Psoas muscle (tissue), 8 donors: Measurements from ENCODE around the gene THBS2. TPM values are rescaled to one million over a fixed set of nuclear protein-coding genes. Genes with fewer than 3 reads are reported as not detected.
"Not testable (repeated sequence)": the region's sequence is repeated elsewhere in the genome, so short reads cannot be mapped to it uniquely, and the experiment has no call there.

Source experiments
- ATAC-seq, 4 donors: fragments of 200-7000 bp; cut with Tn5 transposase; one replicate each; pipeline ENCODE4 v1.9.1; 2020; ENCODE audit warnings: moderate library complexity in 3 of 4, mild to moderate bottlenecking in 2 of 4
- DNase-seq, 2 donors: peaks; one replicate each; pipeline ENCODE4 v3.0.0-alpha.2; 2020
- H3K27ac ChIP-seq: fragments of 200-600 bp; one replicate; pipeline ENCODE4 v1.8.0; 2022
- H3K27me3 ChIP-seq, 3 donors: fragments of 200-600 bp in 1 of 3; one replicate each; pipeline versions ENCODE4 v1.6.1 to v1.8.0; 2013 to 2022; ENCODE audit warnings: low read length in 2 of 3, mild to moderate bottlenecking in 2 of 3, moderate library complexity in 1 of 3; ENCODE audit not compliant: insufficient read depth in 3 of 3
- H3K36me3 ChIP-seq, 2 donors: fragments of 200-600 bp in 1 of 2; one replicate each; pipeline versions ENCODE4 v1.6.1 to v1.8.0; 2013 to 2022; ENCODE audit warnings: low read depth in 1 of 2, mild to moderate bottlenecking in 1 of 2, moderate library complexity in 1 of 2; ENCODE audit not compliant: insufficient read depth in 1 of 2
- H3K4me1 ChIP-seq: fragments of 200-600 bp; one replicate; pipeline ENCODE4 v1.8.0; 2022
- H3K4me3 ChIP-seq: fragments of 200-600 bp; one replicate; pipeline ENCODE4 v1.8.0; 2022; ENCODE audit warnings: mild to moderate bottlenecking
- H3K9me3 ChIP-seq: fragments of 200-600 bp; one replicate; pipeline ENCODE4 v1.8.0; 2022
- CTCF ChIP-seq: fragments of 200-600 bp; IDR thresholded peaks from one replicate; pipeline ENCODE4 v1.8.0; 2022; ENCODE audit warnings: antibody characterized with exemption
- WGBS, 3 donors: extraction: QIAGEN DNeasy Blood & Tissue Kit; methylation state at CpG; one replicate each; pipeline versions ENCODE4 v1.1.6 to v1.1.7; 2013; 5-methylcytosine and 5-hydroxymethylcytosine counted together
- intact Hi-C, 2 donors: fragments of 100-400 bp; cut with DNase I; formaldehyde crosslinking; loops; one replicate each; pipeline versions ENCODE4 v1.11.0 to v1.14.2; 2022
- polyA plus RNA-seq, 3 donors: library from polyadenylated mRNA; stranded (reverse); fragments of 200-250 nt; gene quantifications; one replicate each; pipeline ENCODE4 v1.2.3, GENCODE V29; 2013
- total RNA-seq, 4 donors: library from RNA; stranded (reverse); fragmentation: NEBNext Ultra II Directional in 2 of 4; extraction: Animal tissue kit (Norgen Biotek cat#: 25700) in 2 of 4; gene quantifications; one replicate each; pipeline versions ENCODE4 v1.2.1 to v1.2.4, GENCODE V29; 2021 to 2023
- donor health status: healthy with polysubstance abuse.
- donor health status: DM: no; HTN: no; CAD: no; lungs with moderate emphysema.
- donor health status: Bipolar disorder and iron deficiency.
- donor health status: healthy.
- donor health status: DM: yes; HTN: yes; CAD: no.
- donor health status: DM: no; HTN: no; CAD: no.
- donor health status: DM: no; HTN: no; CAD: no.
- donor health status: DM: yes; HTN: yes; CAD: no.

The THBS2 gene
- total and polyA plus RNA-seq, 7 donors, result 0.49 to 9.4 (median 1.6) TPM

DNA sequence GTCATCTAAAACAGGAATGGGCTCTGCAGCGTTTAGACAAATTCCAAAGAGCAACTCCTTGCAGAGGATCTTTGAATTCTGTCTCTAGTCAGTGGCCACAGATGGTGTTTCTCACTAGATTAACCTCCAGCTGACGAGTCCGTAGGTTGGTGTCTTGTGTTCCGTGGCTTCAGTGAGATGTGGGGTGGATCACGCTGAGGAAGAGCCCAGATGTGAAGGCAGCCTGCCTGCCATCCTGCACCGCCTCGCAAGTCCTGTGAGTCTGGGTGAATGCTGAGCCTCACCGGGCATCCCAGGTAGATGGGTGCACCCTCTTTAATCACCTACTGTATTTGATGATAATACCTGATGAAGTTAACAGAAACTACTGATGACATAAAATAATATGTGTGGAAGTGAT, 70.4 kb downstream of the THBS2 start:
- DNase-seq (no peak), ATAC-seq (no peak)
- Histone ChIP-seq H3K4me1 (no peaks in the 10 kb centered on the region), H3K27ac (no peak overlapping the region), H3K4me3 (no peak overlapping the region), H3K27me3 (peaks cover 0 to 2% (median 0%) of the 10 kb centered on the region in 3 donors), H3K9me3 (no peaks in the 10 kb centered on the region), H3K36me3 (no peaks in the 10 kb centered on the region)
- WGBS, 3 donors, result 88 to 93% (median 89%) methylated on average over 8 of the region's 8 CpGs
- TF ChIP-seq CTCF, result no peak
- intact Hi-C loops, result no loop called here

DNA sequence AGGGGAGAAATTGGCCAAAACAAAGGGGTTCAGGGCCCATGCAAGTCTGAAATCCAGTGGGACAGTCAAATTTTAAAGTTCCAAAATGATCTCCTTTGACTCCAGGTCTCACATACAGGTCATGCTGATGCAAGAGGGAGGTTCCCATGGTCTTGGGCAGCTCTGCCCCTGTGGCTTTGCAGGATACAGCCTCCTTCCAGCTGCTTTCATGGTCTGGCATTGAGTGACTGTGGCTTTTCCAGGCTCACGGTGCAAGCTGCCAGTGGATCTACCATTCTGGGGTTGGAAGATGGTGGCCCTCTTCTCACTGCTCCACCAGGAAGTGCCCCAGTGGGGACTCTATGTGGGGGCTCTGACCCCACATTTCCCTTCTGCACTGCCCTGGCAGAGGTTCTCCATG, 73.8 kb downstream of the THBS2 start:
- ATAC-seq, H3K4me1 ChIP-seq, H3K4me3 ChIP-seq, H3K36me3 ChIP-seq, intact Hi-C loops, H3K27me3 ChIP-seq, DNase-seq, H3K9me3 ChIP-seq, H3K27ac ChIP-seq: not testable (repeated sequence)
- 10 to 60% (median 43%) methylated on average over 1 of the region's 1 CpG for WGBS, 3 donors

GRCh38 chr6:169177516-169178166, 76.0 kb downstream of the THBS2 start:
- intact Hi-C loops, result no loop called here
- no peaks in the 10 kb centered on the region for H3K9me3 ChIP-seq
- no peak for TF ChIP-seq CTCF
- no peak overlapping the region for H3K4me3 ChIP-seq
- peaks cover 0 to 4% (median 2%) of the 10 kb centered on the region in 3 donors for H3K27me3 ChIP-seq
- no peak overlapping the region for H3K27ac ChIP-seq
- DNase-seq (no peak), ATAC-seq (no peak)
- no peaks in the 10 kb centered on the region for H3K36me3 ChIP-seq
- WGBS, 3 donors, result 34 to 58% (median 36%) methylated on average over 10 of the region's 10 CpGs
- H3K4me1 ChIP-seq, result no peaks in the 10 kb centered on the region

GRCh38 chr6:169176361-169176991, 77.2 kb downstream of the THBS2 start:
- intact Hi-C loops, result no loop called here
- H3K4me1 ChIP-seq, result no peaks in the 10 kb centered on the region
- H3K4me3 ChIP-seq, result no peak overlapping the region
- H3K27ac ChIP-seq, result no peak overlapping the region
- H3K27me3 ChIP-seq, result peaks cover 0 to 4% (median 2%) of the 10 kb centered on the region in 3 donors
- DNase-seq (no peak), ATAC-seq (no peak)
- WGBS, 3 donors, result 77 to 86% (median 83%) methylated on average over 15 of the region's 15 CpGs
- no peaks in the 10 kb centered on the region for H3K9me3 ChIP-seq
- no peaks in the 10 kb centered on the region for H3K36me3 ChIP-seq
- TF ChIP-seq CTCF, result no peak

DNA sequence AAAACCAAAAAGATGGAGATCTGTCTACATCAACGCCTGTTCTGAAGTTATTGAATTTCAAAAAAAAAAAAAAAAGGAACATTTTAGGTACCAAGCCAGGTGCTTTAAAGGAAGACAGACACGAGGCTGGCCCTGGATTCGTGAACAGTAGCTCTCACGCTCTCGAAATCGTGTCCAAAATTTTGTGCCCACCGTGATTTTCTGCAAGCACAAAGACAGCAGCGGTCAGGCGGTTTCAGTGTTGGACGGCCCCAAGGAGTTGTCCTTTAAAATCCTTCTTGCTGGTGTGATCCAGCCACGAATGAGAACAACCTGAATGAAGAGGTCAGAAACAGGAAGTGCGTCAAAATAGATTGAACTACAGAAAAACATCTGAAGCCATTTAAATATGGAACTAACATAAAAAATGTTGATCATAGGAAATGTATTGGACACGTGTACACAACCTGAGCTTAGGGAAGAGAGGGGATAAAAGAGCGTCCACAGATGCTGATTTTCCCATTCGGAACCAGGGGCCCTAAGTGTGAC, 78.2 kb downstream of the THBS2 start:
- H3K4me3 ChIP-seq, result peak overlapping the region; percentile 52
- WGBS, 3 donors, result 39 to 82% (median 55%) methylated on average over 15 of the region's 15 CpGs

More for the DNA sequence above, 78.2 kb downstream of the THBS2 start:
- Histone ChIP-seq H3K4me1 (no peaks in the 10 kb centered on the region), H3K9me3 (no peaks in the 10 kb centered on the region), H3K27ac (no peak overlapping the region), H3K27me3 (peaks cover 0 to 4% (median 2%) of the 10 kb centered on the region in 3 donors), H3K36me3 (no peaks in the 10 kb centered on the region)
- DNase-seq (no peak), ATAC-seq (peak in 2 of 4 donors; percentile 13 to 32)
- TF ChIP-seq CTCF, result no peak
- intact Hi-C loops, result no loop called here
